GM18907 (cell line): ENCODE data around the gene MYO1D.
"Not testable (repeated sequence)": the region's sequence is repeated elsewhere in the genome, so short reads cannot be mapped to it uniquely, and the experiment has no call there.

Source experiments
- ATAC-seq: cut with Tn5 transposase; IDR thresholded peaks from one replicate; pipeline ENCODE4 v1.9.1; 2021; ENCODE audit warnings: mild to moderate bottlenecking, moderate library complexity; ENCODE audit not compliant: unreplicated experiment

MYO1D gene

GRCh38 chr17:32693194-32693897 lies 183.6 kb downstream of the MYO1D start:
- ATAC-seq = no peak

- ATAC-seq = no peak
These were observed 184.7 kb downstream of the MYO1D start for GRCh38 chr17:32692179-32692578.

GRCh38 chr17:32689348-32689747 lies 187.6 kb downstream of the MYO1D start:
- no peak for ATAC-seq

- no peak for ATAC-seq
These were observed 188.7 kb downstream of the MYO1D start for GRCh38 chr17:32688221-32688620.

GRCh38 chr17:32684087-32684958 lies 192.6 kb downstream of the MYO1D start:
- no peak for ATAC-seq

GRCh38 chr17:32673964-32674363 lies 203.0 kb downstream of the MYO1D start:
- ATAC-seq = no peak

GRCh38 chr17:32672711-32673110 lies 204.2 kb downstream of the MYO1D start:
- ATAC-seq = no peak

GRCh38 chr17:32671896-32672295 lies 205.0 kb downstream of the MYO1D start:
- ATAC-seq = no peak

- ATAC-seq = no peak
These were observed 211.9 kb downstream of the MYO1D start for GRCh38 chr17:32664936-32665583.

- no peak for ATAC-seq
These were observed 216.4 kb downstream of the MYO1D start for GRCh38 chr17:32660496-32660985.

- ATAC-seq = no peak
These were observed 217.5 kb downstream of the MYO1D start for GRCh38 chr17:32659419-32659842.

- no peak for ATAC-seq
These were observed 218.2 kb downstream of the MYO1D start for GRCh38 chr17:32658470-32659418.

GRCh38 chr17:32656886-32657285 lies 220.0 kb downstream of the MYO1D start:
- no peak for ATAC-seq

GRCh38 chr17:32654324-32654723 lies 222.6 kb downstream of the MYO1D start:
- no peak for ATAC-seq

- no peak for ATAC-seq
These were observed 225.8 kb downstream of the MYO1D start for GRCh38 chr17:32651084-32651483.

- no peak for ATAC-seq
These were observed 228.5 kb downstream of the MYO1D start for GRCh38 chr17:32648450-32648849.

GRCh38 chr17:32646941-32647340 lies 230.0 kb downstream of the MYO1D start:
- ATAC-seq = no peak

- not testable (repeated sequence) for ATAC-seq
These were observed 235.4 kb downstream of the MYO1D start for GRCh38 chr17:32641514-32641913.

- no peak for ATAC-seq
These were observed 240.2 kb downstream of the MYO1D start for GRCh38 chr17:32636598-32637218.

GRCh38 chr17:32634167-32634566 lies 242.8 kb downstream of the MYO1D start:
- no peak for ATAC-seq
